ENCODE measurements around the gene VSTM2L.

The VSTM2L gene

GRCh38 chr20:37901240-37901639 lies 1.7 kb upstream of the VSTM2L start:
- peak; percentile 33 for DNase-seq (ENCODE audit: low read depth)
- TF ChIP-seq CTCF (IDR thresholded peaks at IDR 0.05; ENCODE audit: low read length, missing control alignments) = no peak

GRCh38 chr20:37901654-37902503 lies 1.0 kb upstream of the VSTM2L start:
- DNase-seq (ENCODE audit: low read depth) = peak; percentile 75
- H3K4me3 ChIP-seq (replicated peaks; ENCODE audit: low read depth, low read length) = no peak overlapping the region
- TF ChIP-seq CTCF (IDR thresholded peaks at IDR 0.05; ENCODE audit: low read length, missing control alignments) = peak; percentile 50

More at GRCh38 chr20:37901240-37901639, 1.7 kb upstream of the VSTM2L start:
- H3K4me3 ChIP-seq (replicated peaks; ENCODE audit: low read depth, low read length) = no peak overlapping the region

GRCh38 chr20:37903317-37904007 lies 535 bp downstream of the VSTM2L start:
- DNase-seq (ENCODE audit: low read depth) = no peak
- TF ChIP-seq CTCF (IDR thresholded peaks at IDR 0.05; ENCODE audit: low read length, missing control alignments) = no peak
- H3K4me3 ChIP-seq (replicated peaks; ENCODE audit: low read depth, low read length) = no peak overlapping the region

GRCh38 chr20:37904008-37904642 lies 1.2 kb downstream of the VSTM2L start:
- no peak overlapping the region for H3K4me3 ChIP-seq (replicated peaks; ENCODE audit: low read depth, low read length)
- TF ChIP-seq CTCF (IDR thresholded peaks at IDR 0.05; ENCODE audit: low read length, missing control alignments) = no peak
- DNase-seq (ENCODE audit: low read depth) = no peak

- TF ChIP-seq CTCF (IDR thresholded peaks at IDR 0.05; ENCODE audit: low read length, missing control alignments) = no peak
- H3K4me3 ChIP-seq (replicated peaks; ENCODE audit: low read depth, low read length) = no peak overlapping the region
- no peak for DNase-seq (ENCODE audit: low read depth)
These were observed 2.0 kb downstream of the VSTM2L start for GRCh38 chr20:37904845-37905373.

- TF ChIP-seq CTCF (IDR thresholded peaks at IDR 0.05; ENCODE audit: low read length, missing control alignments) = no peak
- DNase-seq (ENCODE audit: low read depth) = no peak
- H3K4me3 ChIP-seq (replicated peaks; ENCODE audit: low read depth, low read length) = no peak overlapping the region
These were observed 3.0 kb downstream of the VSTM2L start for GRCh38 chr20:37905671-37906613.
